Cardiac muscle cell (in vitro differentiated cells and primary cell): Measurements from ENCODE around the gene HAUS5. TPM values are rescaled to one million over a fixed set of nuclear protein-coding genes. Genes with fewer than 3 reads are reported as not detected.
A peak's percentile ranks its signal among the peaks of the same experiment; 100 is the strongest.
"Not testable (repeated sequence)": the region's sequence is repeated elsewhere in the genome, so short reads cannot be mapped to it uniquely, and the experiment has no call there.

Experiments
- DNase-seq, 2 donors: peaks; one replicate each; pipeline versions ENCODE4 v3.0.0 to v3.0.0-alpha.2; 2010 to 2017; ENCODE audit warnings: low read depth in 1 of 2, low spot score in 1 of 2
- H3K27ac ChIP-seq: fragments of 200-600 bp; sonication (generic); 2 replicates; pipeline ENCODE4 v1.5.1; 2016
- H3K27me3 ChIP-seq: fragments of 200-600 bp; sonication (generic); 2 replicates; pipeline ENCODE4 v1.6.0; 2016; ENCODE audit warnings: control low read depth
- H3K36me3 ChIP-seq: fragments of 200-600 bp; sonication (generic); 2 replicates; pipeline ENCODE4 v1.5.1; 2016; ENCODE audit warnings: control low read depth
- H3K4me1 ChIP-seq: fragments of 200-600 bp; sonication (generic); 2 replicates; pipeline ENCODE4 v1.8.1; 2017; ENCODE audit warnings: low read depth, mild to moderate bottlenecking, mixed run types
- H3K4me3 ChIP-seq: fragments of 200-600 bp; sonication (generic); 2 replicates; pipeline ENCODE4 v1.5.1; 2016; ENCODE audit warnings: mild to moderate bottlenecking
- H3K9me3 ChIP-seq: fragments of 200-600 bp; sonication (generic); 2 replicates; pipeline ENCODE4 v1.5.1; 2017; ENCODE audit warnings: low read depth, mild to moderate bottlenecking, control low read depth
- polyA plus RNA-seq: library from polyadenylated mRNA; unstranded; fragments of >200 nt; fragmentation: Nextera tagmentation; extraction: Ambion mirVana; gene quantifications from 2 replicates; pipeline ENCODE4 v1.2.1, GENCODE V29; 2016
- total RNA-seq: library from RNA; depleted of rRNA; stranded (reverse); fragments of >200 nt; gene quantifications from 2 replicates; pipeline ENCODE4 v1.2.3, GENCODE V29; 2016
- TF ChIP-seq, protein P1 (sequence below): IDR thresholded peaks from 2 replicates; pipeline ENCODE4 v1.5.1; 2012; ENCODE audit warnings: low read depth, mild to moderate bottlenecking, low read length

The HAUS5 gene
- total and polyA plus RNA-seq, 2 experiments from 2014 or later = 20.5 to 29.6 TPM

DNA sequence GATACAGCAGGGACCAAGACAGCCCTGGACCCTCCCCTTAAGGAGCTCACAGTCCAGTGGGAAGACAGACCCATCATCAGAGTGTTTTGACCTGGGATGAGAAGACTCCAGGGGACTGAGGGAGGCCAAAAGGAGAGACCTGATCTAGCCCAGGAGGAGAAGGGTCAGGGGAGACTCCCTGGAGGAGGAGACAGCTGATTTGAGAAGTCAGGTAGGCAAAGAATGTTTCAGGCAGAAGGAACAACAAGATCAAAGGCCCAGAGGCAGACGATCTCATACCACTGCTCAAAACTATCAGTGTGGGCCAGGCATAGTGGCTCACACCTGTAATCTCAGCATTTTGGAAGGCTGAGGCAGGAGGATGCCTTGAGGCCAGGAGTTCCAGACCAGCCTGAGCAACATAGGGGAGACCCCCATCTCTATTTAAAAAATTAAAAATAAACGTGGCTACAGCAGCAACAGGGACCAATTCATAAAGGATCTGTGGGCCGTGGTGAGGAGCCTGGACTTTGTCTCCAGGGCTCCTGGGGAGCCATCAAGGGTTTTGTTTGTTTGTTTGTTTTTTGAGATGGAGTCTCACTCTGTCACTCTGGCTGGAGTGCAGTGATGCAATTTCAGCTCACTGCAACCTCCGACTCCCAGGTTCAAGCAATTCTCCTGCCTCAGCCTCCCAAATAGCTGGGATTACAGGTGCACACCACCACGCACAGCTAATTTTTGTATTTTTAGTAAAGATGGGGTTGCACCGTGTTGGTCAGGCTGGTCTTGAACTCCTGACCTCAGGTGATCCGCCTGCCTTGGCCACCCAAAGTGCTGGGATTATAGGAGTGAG is 33.4 kb downstream of the HAUS5 start:
- Histone ChIP-seq H3K4me3 (no peak overlapping the region), H3K4me1 (peaks cover 5% of the 10 kb centered on the region), H3K27me3 (no peaks in the 10 kb centered on the region), H3K9me3 (no peaks in the 10 kb centered on the region), H3K27ac (no peak overlapping the region), H3K36me3 (no peaks in the 10 kb centered on the region)
- no peak for DNase-seq
- TF ChIP-seq, protein P1, sequence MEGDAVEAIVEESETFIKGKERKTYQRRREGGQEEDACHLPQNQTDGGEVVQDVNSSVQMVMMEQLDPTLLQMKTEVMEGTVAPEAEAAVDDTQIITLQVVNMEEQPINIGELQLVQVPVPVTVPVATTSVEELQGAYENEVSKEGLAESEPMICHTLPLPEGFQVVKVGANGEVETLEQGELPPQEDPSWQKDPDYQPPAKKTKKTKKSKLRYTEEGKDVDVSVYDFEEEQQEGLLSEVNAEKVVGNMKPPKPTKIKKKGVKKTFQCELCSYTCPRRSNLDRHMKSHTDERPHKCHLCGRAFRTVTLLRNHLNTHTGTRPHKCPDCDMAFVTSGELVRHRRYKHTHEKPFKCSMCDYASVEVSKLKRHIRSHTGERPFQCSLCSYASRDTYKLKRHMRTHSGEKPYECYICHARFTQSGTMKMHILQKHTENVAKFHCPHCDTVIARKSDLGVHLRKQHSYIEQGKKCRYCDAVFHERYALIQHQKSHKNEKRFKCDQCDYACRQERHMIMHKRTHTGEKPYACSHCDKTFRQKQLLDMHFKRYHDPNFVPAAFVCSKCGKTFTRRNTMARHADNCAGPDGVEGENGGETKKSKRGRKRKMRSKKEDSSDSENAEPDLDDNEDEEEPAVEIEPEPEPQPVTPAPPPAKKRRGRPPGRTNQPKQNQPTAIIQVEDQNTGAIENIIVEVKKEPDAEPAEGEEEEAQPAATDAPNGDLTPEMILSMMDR = no peak

DNA sequence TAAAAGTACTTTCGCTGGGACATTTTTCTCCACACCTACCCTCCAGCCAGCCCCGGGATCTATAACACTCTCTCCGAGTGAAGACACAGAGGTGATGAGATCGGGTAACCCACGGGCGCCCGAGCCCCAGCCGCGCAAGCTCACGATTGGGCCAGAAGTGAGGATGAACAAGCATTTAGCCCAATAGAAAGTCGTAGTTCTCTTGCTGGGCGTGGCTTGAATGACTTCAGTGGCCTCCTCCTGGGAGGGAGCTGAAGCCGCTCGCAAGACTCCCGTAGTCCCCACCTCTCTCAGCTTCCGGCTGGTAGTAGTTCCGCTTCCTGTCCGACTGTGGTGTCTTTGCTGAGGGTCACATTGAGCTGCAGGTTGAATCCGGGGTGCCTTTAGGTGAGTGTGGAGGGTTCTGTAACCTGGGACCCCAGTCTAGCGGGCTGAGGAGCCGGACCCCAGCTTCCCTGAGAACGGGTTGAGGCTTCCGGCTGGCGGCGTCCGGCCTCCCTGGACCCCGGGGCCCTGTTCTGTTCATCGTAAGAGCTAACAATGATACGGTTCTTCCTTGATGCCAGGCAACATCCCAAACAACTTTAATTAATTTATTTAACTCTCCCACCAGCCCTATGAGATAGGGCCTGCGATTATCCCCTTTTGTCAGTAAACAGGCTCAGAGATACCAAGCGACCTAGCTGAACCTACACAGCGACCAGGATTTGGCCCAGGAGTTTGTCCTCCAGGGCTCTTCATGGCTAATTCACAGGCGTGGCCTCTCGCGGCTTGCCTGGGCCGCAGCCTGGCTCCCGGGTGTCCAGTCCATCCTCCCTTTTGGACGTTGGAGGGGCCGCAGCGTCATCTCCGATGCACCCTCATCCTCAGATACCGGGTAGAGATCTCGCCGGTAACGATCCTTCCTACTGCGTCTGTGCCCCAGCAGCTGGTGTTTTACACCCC is 35.8 kb downstream of the HAUS5 start, which contains the start of gene COX6B1:
TSS of gene COX6B1 (plus strand) at position 307 of the 945 bp plus-strand sequence. CDS start 2,921 bp downstream, outside the sequence.
- peak; percentile 97 to 98 for DNase-seq
- Histone ChIP-seq H3K27me3 (no peaks in the 10 kb centered on the region), H3K4me1 (peaks cover 5% of the 10 kb centered on the region), H3K36me3 (peaks cover 6% of the 10 kb centered on the region), H3K27ac (peak within 1 kb of the TSS; percentile 70), H3K4me3 (peak within 1 kb of the TSS; percentile 66), H3K9me3 (no peaks in the 10 kb centered on the region)
- TF ChIP-seq, protein P1 = no peak

DNA sequence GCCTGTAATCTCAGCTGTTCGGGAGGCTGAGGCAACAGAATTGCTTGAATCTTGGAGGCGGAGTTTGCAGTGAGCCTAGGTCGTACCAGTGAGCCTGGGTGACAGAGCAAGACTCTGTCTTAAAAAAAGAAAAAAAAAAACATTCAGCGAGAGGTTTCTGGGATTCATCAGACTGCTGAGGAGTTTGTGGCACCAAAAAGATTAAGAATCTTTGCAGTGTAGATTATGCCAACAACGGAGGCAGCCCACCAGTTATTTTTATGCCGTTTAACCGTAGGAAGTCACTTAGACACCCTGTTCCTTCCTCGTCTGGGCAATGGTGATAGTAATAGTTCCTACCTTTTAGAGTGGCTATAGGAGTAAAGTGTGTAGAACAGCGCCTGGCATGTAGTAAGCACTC is 38.0 kb downstream of the HAUS5 start:
- DNase-seq = no peak
- H3K4me1 ChIP-seq = peaks cover 5% of the 10 kb centered on the region
- TF ChIP-seq, protein P1 = no peak
- H3K9me3 ChIP-seq = no peaks in the 10 kb centered on the region
- H3K4me3 ChIP-seq = no peak overlapping the region
- H3K36me3 ChIP-seq = peaks cover 22% of the 10 kb centered on the region
- no peak overlapping the region for H3K27ac ChIP-seq
- no peaks in the 10 kb centered on the region for H3K27me3 ChIP-seq

DNA sequence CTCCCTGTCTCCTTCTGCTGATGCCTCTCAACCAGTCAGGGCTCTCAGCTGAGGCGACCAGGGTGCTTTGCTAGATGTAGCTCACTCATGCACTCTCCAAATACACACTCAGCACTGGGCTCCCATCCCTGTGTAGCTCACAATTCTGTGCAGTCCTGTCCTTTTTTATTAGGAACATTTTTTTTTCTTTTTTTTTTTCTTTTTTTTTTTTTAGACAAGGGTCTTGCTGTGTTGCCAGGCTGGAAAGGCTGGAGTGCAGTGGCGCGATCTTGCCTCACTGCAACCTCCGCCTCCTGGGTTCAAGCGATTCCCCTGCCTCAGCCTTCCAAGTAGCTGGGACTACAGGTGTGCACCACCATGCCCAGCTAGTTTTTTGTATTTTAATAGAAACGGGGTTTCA is 42.3 kb downstream of the HAUS5 start:
- not testable (repeated sequence) for DNase-seq, H3K4me3 ChIP-seq, H3K27me3 ChIP-seq, H3K27ac ChIP-seq, H3K9me3 ChIP-seq, H3K4me1 ChIP-seq
- peaks cover 50% of the 10 kb centered on the region for H3K36me3 ChIP-seq

DNA sequence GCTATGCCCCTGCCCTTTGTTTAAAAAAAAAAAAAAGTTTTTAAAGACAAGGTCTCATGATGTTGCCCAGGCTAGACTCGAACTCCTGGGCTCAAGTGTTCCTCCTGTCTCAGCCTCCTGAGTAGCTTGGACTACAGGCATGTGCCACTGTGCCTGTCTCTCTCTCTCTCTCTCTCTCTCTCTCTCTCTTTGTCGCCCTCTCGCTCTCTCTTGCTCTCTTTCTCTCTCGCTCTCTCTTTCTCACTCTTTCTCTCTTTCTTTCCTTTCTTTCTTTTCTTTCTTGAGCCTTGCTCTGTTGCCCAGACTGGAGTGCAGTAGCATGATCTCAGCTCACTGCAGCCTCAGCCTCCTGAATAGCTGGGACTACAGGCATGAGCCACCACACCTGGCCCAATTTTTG is 43.1 kb downstream of the HAUS5 start:
- H3K36me3 ChIP-seq = peaks cover 50% of the 10 kb centered on the region
- H3K4me3 ChIP-seq = no peak overlapping the region
- DNase-seq = no peak

More for the DNA sequence above, 43.1 kb downstream of the HAUS5 start:
- H3K27me3 ChIP-seq = no peaks in the 10 kb centered on the region
- no peaks in the 10 kb centered on the region for H3K4me1 ChIP-seq
- H3K9me3 ChIP-seq = no peaks in the 10 kb centered on the region
- no peak overlapping the region for H3K27ac ChIP-seq
- TF ChIP-seq, protein P1 = no peak
